GM03348 (cell line): ENCODE data around the gene MSANTD1.
A peak's percentile ranks its signal among the peaks of the same experiment; 100 is the strongest.

ENCODE experiments used
- DNase-seq: peaks from one replicate; pipeline ENCODE4 v3.0.0; 2012; ENCODE audit warnings: low spot score

Gene MSANTD1

GRCh38 chr4:3248178-3248480 is 830 bp upstream of the MSANTD1 start:
- no peak for DNase-seq

- DNase-seq = no peak
These were observed 915 bp downstream of the MSANTD1 start for GRCh38 chr4:3249711-3250437.

- DNase-seq = no peak
These were observed 1.5 kb downstream of the MSANTD1 start for GRCh38 chr4:3250438-3250955.

GRCh38 chr4:3250956-3251690 is 2.2 kb downstream of the MSANTD1 start:
- DNase-seq = no peak

GRCh38 chr4:3251691-3252479 is 2.9 kb downstream of the MSANTD1 start:
- no peak for DNase-seq

GRCh38 chr4:3252480-3252828 is 3.5 kb downstream of the MSANTD1 start:
- DNase-seq = no peak

GRCh38 chr4:3252831-3253641 is 4.1 kb downstream of the MSANTD1 start:
- no peak for DNase-seq

GRCh38 chr4:3253808-3254207 is 4.8 kb downstream of the MSANTD1 start:
- no peak for DNase-seq

- no peak for DNase-seq
These were observed 5.6 kb downstream of the MSANTD1 start for GRCh38 chr4:3254302-3255131.

- DNase-seq = no peak
These were observed 6.7 kb downstream of the MSANTD1 start for GRCh38 chr4:3255611-3256186.

GRCh38 chr4:3256230-3257102 is 7.5 kb downstream of the MSANTD1 start:
- DNase-seq = no peak

- DNase-seq = no peak
These were observed 8.2 kb downstream of the MSANTD1 start for GRCh38 chr4:3257103-3257555.

- DNase-seq = peak; percentile 48
These were observed 8.9 kb downstream of the MSANTD1 start for GRCh38 chr4:3257556-3258482.

- DNase-seq = no peak
These were observed 12.7 kb downstream of the MSANTD1 start for GRCh38 chr4:3261411-3262207.

GRCh38 chr4:3262208-3263052 is 13.5 kb downstream of the MSANTD1 start:
- DNase-seq = no peak

GRCh38 chr4:3263053-3263875 is 14.3 kb downstream of the MSANTD1 start:
- no peak for DNase-seq
